T-helper 17 cell (primary cell): Measurements from ENCODE around the gene GNG2. TPM values are rescaled to one million over a fixed set of nuclear protein-coding genes. Genes with fewer than 3 reads are reported as not detected.

Experiments
- ATAC-seq: fragments of 150-1000 bp; cut with Tn5 transposase; 2 replicates; pipeline ENCODE4 v1.10.0; 2021; ENCODE audit warnings: mild to moderate bottlenecking, moderate library complexity
- DNase-seq, 3 donors: peaks; one replicate each; pipeline versions ENCODE4 v3.0.0 to v3.0.0-alpha.2; 2020 to 2021
- H3K9me3 ChIP-seq: one replicate; pipeline ENCODE4 v1.7.0; 2013; ENCODE audit warnings: low read length, mild to moderate bottlenecking; ENCODE audit not compliant: control insufficient read depth, poor library complexity, severe bottlenecking
- H3K27ac Mint-ChIP-seq: one replicate; pipeline ENCODE4 v1.8.0; 2022; ENCODE audit warnings: mild to moderate bottlenecking, moderate library complexity, mixed read lengths
- H3K27me3 Mint-ChIP-seq: one replicate; pipeline ENCODE4 v1.8.0; 2022; ENCODE audit warnings: mixed read lengths
- H3K36me3 Mint-ChIP-seq: one replicate; pipeline ENCODE4 v1.8.0; 2022; ENCODE audit warnings: low read depth, mixed read lengths
- H3K4me1 Mint-ChIP-seq: one replicate; pipeline ENCODE4 v1.8.0; 2022; ENCODE audit warnings: mild to moderate bottlenecking, mixed read lengths
- H3K4me3 Mint-ChIP-seq: one replicate; pipeline ENCODE4 v1.8.0; 2022; ENCODE audit warnings: mild to moderate bottlenecking, moderate library complexity, mixed read lengths
- total RNA-seq, 4 donors: library from RNA in 2 of 4; stranded (reverse) in 2 of 4; gene quantifications; one replicate each; pipeline ENCODE4 v1.2.3 and lab custom pipeline; 2022 to 2026

The GNG2 gene
- total RNA-seq (100 to 1,000 TPM; 194 to 208 TPM), total RNA-seq (lab: John Stamatoyannopoulos, UW) (159 to 174 reads per million in 2 donors)

GRCh38 chr14:51860164-51860824 is at the start of gene GNG2:
Gene GNG2, plus strand, starts transcription at chr14:51860612. Its CDS starts 90,067 bp downstream, at chr14:51950679.
- Mint-ChIP-seq H3K27ac (no peak within 1 kb of the TSS), H3K4me3 (peak within 1 kb of the TSS; percentile 97), H3K27me3 (no peaks in the 10 kb centered on the region), H3K36me3 (peaks cover 2% of the 10 kb centered on the region), H3K4me1 (peaks cover 53% of the 10 kb centered on the region)
- ATAC-seq (peak; percentile 96), DNase-seq (peak; percentile 65 to 72 (median 68))
- H3K9me3 ChIP-seq: no peaks in the 10 kb centered on the region

- H3K27ac Mint-ChIP-seq: no peak overlapping the region
- H3K27me3 Mint-ChIP-seq: no peaks in the 10 kb centered on the region
- peaks cover 3% of the 10 kb centered on the region for H3K4me1 Mint-ChIP-seq
- H3K9me3 ChIP-seq: no peaks in the 10 kb centered on the region
- DNase-seq (no peak), ATAC-seq (no peak)
- H3K4me3 Mint-ChIP-seq: no peak overlapping the region
- no peaks in the 10 kb centered on the region for H3K36me3 Mint-ChIP-seq
Measured at GRCh38 chr14:51811706-51812105, 48.7 kb upstream of the GNG2 start.

GRCh38 chr14:51816031-51816430 is 44.4 kb upstream of the GNG2 start:
- no peak overlapping the region for H3K27ac Mint-ChIP-seq
- ATAC-seq (no peak), DNase-seq (no peak)
- H3K4me1 Mint-ChIP-seq: no peaks in the 10 kb centered on the region
- H3K9me3 ChIP-seq: no peaks in the 10 kb centered on the region
- peaks cover 13% of the 10 kb centered on the region for H3K27me3 Mint-ChIP-seq
- H3K36me3 Mint-ChIP-seq: peaks cover 3% of the 10 kb centered on the region
- no peak overlapping the region for H3K4me3 Mint-ChIP-seq

- Mint-ChIP-seq H3K4me3 (no peak overlapping the region), H3K4me1 (no peaks in the 10 kb centered on the region), H3K36me3 (peaks cover 3% of the 10 kb centered on the region), H3K27me3 (peaks cover 13% of the 10 kb centered on the region), H3K27ac (no peak overlapping the region)
- DNase-seq (no peak), ATAC-seq (no peak)
- H3K9me3 ChIP-seq: no peaks in the 10 kb centered on the region
Measured at GRCh38 chr14:51817326-51817725, 43.1 kb upstream of the GNG2 start.

- no peak overlapping the region for H3K27ac Mint-ChIP-seq
- no peaks in the 10 kb centered on the region for H3K4me1 Mint-ChIP-seq
- H3K4me3 Mint-ChIP-seq: no peak overlapping the region
- DNase-seq (no peak), ATAC-seq (no peak)
- H3K9me3 ChIP-seq: no peaks in the 10 kb centered on the region
- H3K27me3 Mint-ChIP-seq: peaks cover 13% of the 10 kb centered on the region
- H3K36me3 Mint-ChIP-seq: peaks cover 3% of the 10 kb centered on the region
Measured at GRCh38 chr14:51818748-51819380, 41.5 kb upstream of the GNG2 start.

- H3K36me3 Mint-ChIP-seq: peaks cover 3% of the 10 kb centered on the region
- H3K27me3 Mint-ChIP-seq: peaks cover 13% of the 10 kb centered on the region
- no peaks in the 10 kb centered on the region for H3K9me3 ChIP-seq
- H3K4me3 Mint-ChIP-seq: no peak overlapping the region
- ATAC-seq: no peak
- H3K4me1 Mint-ChIP-seq: no peaks in the 10 kb centered on the region
- no peak overlapping the region for H3K27ac Mint-ChIP-seq
- DNase-seq: no peak
Measured at GRCh38 chr14:51821822-51822221, 38.6 kb upstream of the GNG2 start.

GRCh38 chr14:51822499-51822898 is 37.9 kb upstream of the GNG2 start:
- no peaks in the 10 kb centered on the region for H3K9me3 ChIP-seq
- Mint-ChIP-seq H3K4me1 (no peaks in the 10 kb centered on the region), H3K4me3 (no peak overlapping the region), H3K27me3 (peaks cover 13% of the 10 kb centered on the region), H3K36me3 (peaks cover 3% of the 10 kb centered on the region), H3K27ac (no peak overlapping the region)
- DNase-seq (no peak), ATAC-seq (no peak)

- peaks cover 6% of the 10 kb centered on the region for H3K27me3 Mint-ChIP-seq
- ATAC-seq (no peak), DNase-seq (no peak)
- H3K4me1 Mint-ChIP-seq: no peaks in the 10 kb centered on the region
- H3K9me3 ChIP-seq: no peaks in the 10 kb centered on the region
- H3K4me3 Mint-ChIP-seq: no peak overlapping the region
- H3K27ac Mint-ChIP-seq: no peak overlapping the region
- peaks cover 3% of the 10 kb centered on the region for H3K36me3 Mint-ChIP-seq
Measured at GRCh38 chr14:51823706-51824105, 36.7 kb upstream of the GNG2 start.

- H3K9me3 ChIP-seq: no peaks in the 10 kb centered on the region
- H3K4me1 Mint-ChIP-seq: no peaks in the 10 kb centered on the region
- H3K4me3 Mint-ChIP-seq: no peak overlapping the region
- H3K27me3 Mint-ChIP-seq: peaks cover under 1% of the 10 kb centered on the region
- H3K27ac Mint-ChIP-seq: no peak overlapping the region
- H3K36me3 Mint-ChIP-seq: peaks cover 3% of the 10 kb centered on the region
- DNase-seq (no peak), ATAC-seq (no peak)
Measured at GRCh38 chr14:51824191-51824590, 36.2 kb upstream of the GNG2 start.

- Mint-ChIP-seq H3K4me3 (no peak overlapping the region), H3K36me3 (no peaks in the 10 kb centered on the region), H3K27ac (no peak overlapping the region), H3K4me1 (no peaks in the 10 kb centered on the region), H3K27me3 (no peaks in the 10 kb centered on the region)
- no peaks in the 10 kb centered on the region for H3K9me3 ChIP-seq
- DNase-seq: no peak
- no peak for ATAC-seq
Measured at GRCh38 chr14:51825926-51826325, 34.5 kb upstream of the GNG2 start.

GRCh38 chr14:51828017-51828797 is 32.2 kb upstream of the GNG2 start:
- Mint-ChIP-seq H3K4me3 (no peak overlapping the region), H3K4me1 (no peaks in the 10 kb centered on the region), H3K27ac (no peak overlapping the region), H3K27me3 (no peaks in the 10 kb centered on the region), H3K36me3 (no peaks in the 10 kb centered on the region)
- ATAC-seq: peak; percentile 99
- no peaks in the 10 kb centered on the region for H3K9me3 ChIP-seq
- peak; percentile 25 to 53 (median 28) for DNase-seq

- no peaks in the 10 kb centered on the region for H3K9me3 ChIP-seq
- no peak overlapping the region for H3K4me3 Mint-ChIP-seq
- H3K4me1 Mint-ChIP-seq: peaks cover 2% of the 10 kb centered on the region
- no peaks in the 10 kb centered on the region for H3K36me3 Mint-ChIP-seq
- DNase-seq (no peak), ATAC-seq (no peak)
- no peaks in the 10 kb centered on the region for H3K27me3 Mint-ChIP-seq
- no peak overlapping the region for H3K27ac Mint-ChIP-seq
Measured at GRCh38 chr14:51834240-51834639, 26.2 kb upstream of the GNG2 start.

- H3K9me3 ChIP-seq: no peaks in the 10 kb centered on the region
- no peaks in the 10 kb centered on the region for H3K27me3 Mint-ChIP-seq
- no peak for ATAC-seq
Measured at GRCh38 chr14:51836417-51836816, 24.0 kb upstream of the GNG2 start.

More at GRCh38 chr14:51836417-51836816, 24.0 kb upstream of the GNG2 start:
- Mint-ChIP-seq H3K4me3 (no peak overlapping the region), H3K4me1 (peaks cover 5% of the 10 kb centered on the region), H3K27ac (no peak overlapping the region), H3K36me3 (no peaks in the 10 kb centered on the region)
- no peak for DNase-seq
